ENCODE data around the gene RILPL2.
"Not testable (repeated sequence)": the region's sequence is repeated elsewhere in the genome, so short reads cannot be mapped to it uniquely, and the experiment has no call there.

RILPL2 gene

DNA sequence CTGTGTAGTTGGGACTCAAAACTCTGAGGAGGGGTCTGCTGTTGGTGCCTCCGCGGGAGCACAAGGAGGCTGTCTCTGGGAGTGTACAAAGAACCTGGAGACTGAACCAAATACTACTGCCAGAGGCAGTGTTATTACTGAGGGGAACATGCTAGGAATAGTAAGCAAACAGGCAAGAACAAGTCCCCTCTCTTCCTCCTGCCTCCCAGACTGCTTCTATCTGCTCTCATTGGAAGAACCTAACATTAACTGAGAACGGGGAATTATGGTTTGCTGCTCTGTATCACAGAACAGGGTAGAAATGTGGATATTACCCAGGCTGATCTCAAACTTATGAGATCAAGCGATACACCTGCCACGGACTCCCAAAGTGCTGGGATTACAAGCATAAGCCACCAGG is 57.1 kb downstream of the RILPL2 start:
- no peak for DNase-seq

GRCh38 chr12:123372415-123372814 is 64.1 kb downstream of the RILPL2 start:
- not testable (repeated sequence) for DNase-seq

GRCh38 chr12:123371667-123372368 is 64.7 kb downstream of the RILPL2 start:
- not testable (repeated sequence) for DNase-seq

DNA sequence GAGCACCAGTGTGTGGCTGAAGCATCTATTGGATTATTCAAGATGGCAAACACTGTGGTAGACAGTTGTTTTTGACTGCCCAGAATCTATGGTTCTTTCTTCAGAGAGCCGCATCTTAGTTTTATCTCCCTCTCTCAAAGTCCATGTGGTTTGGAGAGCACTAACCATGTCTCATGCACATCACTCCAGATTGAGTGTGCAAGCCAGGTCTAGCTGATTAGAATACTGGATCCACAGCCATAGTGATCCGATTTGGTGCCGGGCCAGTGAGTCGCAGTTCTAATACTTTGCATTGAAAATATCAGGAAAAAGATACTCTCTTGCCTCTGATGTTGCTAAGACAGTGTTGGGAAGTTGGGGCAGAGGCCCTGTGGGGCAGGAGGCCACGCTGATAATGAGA is 67.3 kb downstream of the RILPL2 start:
- no peak for DNase-seq

- DNase-seq: not testable (repeated sequence)
These were observed 68.1 kb downstream of the RILPL2 start for GRCh38 chr12:123368431-123368830.

GRCh38 chr12:123367511-123367910 is 69.0 kb downstream of the RILPL2 start:
- DNase-seq: no peak

All from 8988T (cell line).